Stimulated activated CD4-positive, alpha-beta T cell treated with anti-CD3 and anti-CD28 coated beads, Interleukin-4, amount 100 ng/mL, for 4 hours (primary cell): ENCODE results near the gene CCR2.
"Not testable (repeated sequence)": the region's sequence is repeated elsewhere in the genome, so short reads cannot be mapped to it uniquely, and the experiment has no call there.

Experiments used
- DNase-seq, 2 experiments: peaks; one replicate each; pipeline ENCODE4 v3.0.0-alpha.2; 2020

Gene CCR2

DNA sequence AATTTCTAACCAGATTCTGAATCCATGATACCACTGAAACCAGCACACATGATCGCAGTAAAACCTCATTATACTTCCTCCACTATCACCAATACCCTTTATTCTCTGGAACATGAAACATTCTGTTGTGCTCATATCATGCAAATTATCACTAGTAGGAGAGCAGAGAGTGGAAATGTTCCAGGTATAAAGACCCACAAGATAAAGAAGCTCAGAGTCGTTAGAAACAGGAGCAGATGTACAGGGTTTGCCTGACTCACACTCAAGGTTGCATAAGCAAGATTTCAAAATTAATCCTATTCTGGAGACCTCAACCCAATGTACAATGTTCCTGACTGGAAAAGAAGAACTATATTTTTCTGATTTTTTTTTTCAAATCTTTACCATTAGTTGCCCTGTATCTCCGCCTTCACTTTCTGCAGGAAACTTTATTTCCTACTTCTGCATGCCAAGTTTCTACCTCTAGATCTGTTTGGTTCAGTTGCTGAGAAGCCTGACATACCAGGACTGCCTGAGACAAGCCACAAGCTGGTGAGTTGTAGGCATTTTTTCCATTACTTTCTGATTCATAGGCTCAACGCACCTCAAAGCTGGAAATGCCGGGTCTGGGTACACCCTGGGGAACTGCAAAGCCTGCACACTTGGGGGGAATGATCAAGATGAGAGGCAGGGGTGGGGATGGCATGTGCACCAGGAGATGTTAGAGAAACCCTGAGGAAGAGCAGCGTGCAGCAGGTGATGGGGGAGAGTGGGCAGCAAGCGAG, at the start of gene CCR2:
Gene CCR2 (plus strand): TSS at position 465 of the 764 bp plus-strand sequence. CDS start 3,417 bp downstream, outside the sequence.
- peak; percentile 15 to 34 for DNase-seq

GRCh38 chr3:46304739-46305138, 49.2 kb upstream of the CCR2 start:
- no peak for DNase-seq

DNA sequence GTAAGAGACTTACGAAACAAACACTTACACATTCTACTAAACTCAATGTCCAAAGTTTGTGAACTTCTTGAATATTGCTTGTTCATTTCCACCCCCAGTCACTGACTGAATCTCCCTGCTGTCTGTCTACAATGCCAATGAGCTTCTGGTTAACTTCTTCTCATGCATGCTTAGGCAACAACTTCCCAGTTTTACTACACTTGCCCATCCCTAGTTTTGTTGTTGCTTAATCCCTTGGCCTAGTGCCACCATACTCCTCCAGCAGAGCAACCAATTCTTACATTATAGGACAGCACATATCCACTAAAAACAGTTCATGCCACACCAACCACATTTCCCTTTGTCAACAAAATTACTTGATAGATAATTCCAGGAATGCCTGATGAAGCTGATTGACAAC, 40.9 kb upstream of the CCR2 start:
- no peak for DNase-seq

DNA sequence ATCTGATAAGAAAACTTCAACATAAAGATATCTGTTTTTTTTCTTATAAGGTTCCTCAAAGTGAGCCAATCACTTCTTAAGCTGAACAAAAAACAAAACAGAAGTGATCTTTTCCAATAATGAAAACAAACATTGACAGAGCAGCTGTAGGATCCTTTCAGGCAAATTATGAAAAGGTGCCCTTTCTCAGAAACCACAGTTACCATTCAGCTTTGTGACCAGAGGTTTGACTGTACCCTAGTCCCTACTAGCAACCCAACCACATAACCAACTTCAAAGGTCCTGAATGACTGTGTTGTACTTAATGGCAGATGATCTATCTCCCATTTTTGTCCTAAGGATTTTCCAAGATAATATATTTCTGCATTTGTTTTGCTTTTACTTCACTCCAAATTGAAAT, 39.4 kb upstream of the CCR2 start:
- no peak for DNase-seq

- no peak for DNase-seq
Observed at GRCh38 chr3:46316206-46316605, 37.7 kb upstream of the CCR2 start.

GRCh38 chr3:46318207-46318927, 35.5 kb upstream of the CCR2 start:
- no peak for DNase-seq

DNA sequence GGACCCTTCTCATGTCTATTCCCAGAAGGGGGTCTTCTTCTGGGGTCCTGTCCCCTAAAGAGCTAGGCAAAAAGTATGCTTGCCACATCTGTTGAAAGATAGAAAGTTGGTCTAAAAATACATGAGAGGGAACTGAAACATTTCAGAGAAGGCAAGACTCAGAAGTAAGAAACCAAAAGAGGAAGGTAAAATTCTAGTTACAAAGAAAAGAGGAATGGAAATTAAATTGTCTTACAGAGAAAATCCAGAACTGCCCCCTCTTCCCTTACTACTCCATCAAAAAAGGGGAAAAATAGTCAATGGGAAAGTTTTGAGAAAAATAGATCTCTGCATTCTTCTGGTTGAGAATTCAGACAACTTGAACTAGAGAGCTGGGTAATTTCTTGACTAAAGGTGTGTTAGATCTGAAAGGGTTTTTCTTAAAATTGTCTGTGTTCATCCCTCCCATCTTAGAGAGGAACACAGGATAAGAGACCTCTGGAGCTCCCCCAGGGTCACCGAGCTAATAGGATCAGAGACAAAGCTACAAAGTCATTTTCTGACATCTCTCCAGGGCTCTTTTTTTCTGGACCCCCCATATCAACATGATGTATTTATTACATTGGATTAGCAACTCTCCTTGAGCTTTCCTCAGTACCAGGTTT, 32.3 kb upstream of the CCR2 start:
- no peak for DNase-seq

GRCh38 chr3:46324036-46324435, 29.9 kb upstream of the CCR2 start:
- no peak for DNase-seq

DNA sequence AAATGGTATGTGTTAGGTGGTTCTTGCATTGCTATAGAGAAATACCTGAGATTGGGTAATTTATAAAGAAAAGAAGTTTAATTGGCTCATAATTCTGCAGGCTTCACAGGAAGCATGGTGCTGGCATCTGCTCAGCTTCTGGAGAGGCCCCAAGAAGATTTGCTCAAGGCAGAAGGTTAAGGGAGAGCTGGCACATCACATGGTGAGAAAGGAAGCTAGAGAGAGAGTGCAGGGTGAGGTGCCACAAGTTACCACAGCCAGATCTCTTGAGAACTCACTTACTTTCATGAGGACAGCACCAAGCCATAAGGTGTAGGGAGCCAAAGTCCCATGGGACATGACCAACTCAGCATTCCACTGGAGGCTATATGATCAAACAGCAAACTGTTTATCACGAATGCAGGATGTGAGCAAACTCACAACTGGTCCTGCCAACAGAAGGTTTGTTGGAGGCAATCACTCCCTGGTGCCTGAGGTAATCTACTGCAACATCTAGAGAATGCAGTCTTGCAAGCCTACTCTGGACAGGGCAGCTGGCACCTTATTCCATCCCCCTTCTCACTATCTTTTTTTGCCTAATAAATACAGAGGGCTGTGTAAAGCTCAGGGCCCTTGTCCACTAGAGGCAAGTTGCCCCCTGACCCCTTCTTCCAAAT, 28.1 kb upstream of the CCR2 start:
- no peak for DNase-seq

DNA sequence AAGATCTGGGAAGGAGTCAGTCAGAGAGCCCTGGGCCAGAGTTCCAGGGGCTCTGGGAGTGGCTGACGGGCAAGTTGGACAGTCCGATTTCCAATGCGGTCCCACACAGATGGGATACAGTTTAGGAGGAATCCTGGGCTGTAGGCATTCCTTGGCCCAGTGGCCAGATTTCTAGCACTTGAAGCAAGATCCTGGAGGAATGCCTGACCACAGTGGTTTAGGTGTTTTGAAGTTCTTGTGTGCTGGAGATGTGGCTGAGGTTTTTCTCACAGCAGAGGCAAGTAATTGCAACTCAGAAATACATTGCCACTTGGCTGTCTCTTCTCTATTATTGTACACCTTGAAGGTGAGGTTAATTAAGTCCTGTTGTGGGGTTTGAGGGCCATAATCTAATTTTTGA, 23.2 kb upstream of the CCR2 start:
- DNase-seq, result not testable (repeated sequence)

DNA sequence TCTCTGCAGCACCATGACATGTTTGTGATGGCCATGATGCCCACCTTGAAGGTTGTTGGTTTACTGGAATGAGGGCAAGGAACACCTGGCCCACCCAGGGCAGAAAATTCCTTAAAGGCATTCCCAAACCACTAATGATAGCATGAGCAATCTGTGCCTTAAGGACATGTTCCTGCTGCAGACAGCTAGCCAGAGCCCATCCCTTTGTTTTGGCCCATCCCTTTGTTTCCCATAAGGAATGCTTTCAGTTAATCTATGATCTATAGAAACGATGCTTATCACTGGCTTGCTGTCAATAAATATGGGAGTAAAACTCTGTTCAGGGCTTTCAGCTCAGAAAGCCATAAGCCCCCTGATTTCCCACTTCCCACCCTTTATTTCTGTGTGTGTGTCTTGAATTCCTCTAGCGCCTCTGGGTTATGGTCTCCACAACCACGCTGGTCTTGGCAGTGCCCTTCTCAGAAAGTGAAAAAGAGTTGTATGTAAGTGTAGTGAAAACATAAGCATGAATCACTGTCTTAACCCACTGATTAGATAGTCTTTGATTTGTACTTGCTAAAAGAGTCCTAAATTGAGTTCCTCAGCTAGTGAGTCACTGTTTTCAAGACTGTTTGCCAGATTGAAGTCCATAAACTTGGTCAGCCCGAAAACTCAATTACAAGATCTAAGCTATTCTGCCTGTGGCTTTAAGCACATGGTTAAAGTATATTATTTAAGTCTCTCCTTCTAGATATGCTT, 19.0 kb upstream of the CCR2 start:
- DNase-seq, result no peak

GRCh38 chr3:46335541-46335940, 18.4 kb upstream of the CCR2 start:
- DNase-seq, result no peak

- DNase-seq, result no peak
Observed at GRCh38 chr3:46337911-46338310, 16.0 kb upstream of the CCR2 start.

GRCh38 chr3:46338840-46339239, 15.1 kb upstream of the CCR2 start:
- no peak for DNase-seq

- no peak for DNase-seq
Observed at GRCh38 chr3:46344476-46344875, 9.4 kb upstream of the CCR2 start.

GRCh38 chr3:46348823-46349482, 5.0 kb upstream of the CCR2 start:
- no peak for DNase-seq

GRCh38 chr3:46349484-46350261, 4.2 kb upstream of the CCR2 start:
- no peak for DNase-seq

DNA sequence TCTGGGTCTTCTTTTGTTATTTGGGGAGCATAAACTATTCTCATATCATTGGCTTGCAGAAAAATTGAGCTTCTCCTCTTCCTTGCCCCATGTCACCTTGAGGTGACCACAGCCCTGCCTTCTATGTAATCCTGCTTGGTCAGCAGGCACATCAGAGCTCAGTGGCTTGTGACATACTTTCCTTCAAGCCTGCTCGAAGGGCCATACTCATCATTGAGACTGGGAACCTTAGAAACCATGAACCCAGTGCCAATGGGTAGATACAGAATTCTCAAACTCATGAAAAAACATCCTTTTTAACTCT, 3.7 kb upstream of the CCR2 start:
- DNase-seq, result no peak

DNA sequence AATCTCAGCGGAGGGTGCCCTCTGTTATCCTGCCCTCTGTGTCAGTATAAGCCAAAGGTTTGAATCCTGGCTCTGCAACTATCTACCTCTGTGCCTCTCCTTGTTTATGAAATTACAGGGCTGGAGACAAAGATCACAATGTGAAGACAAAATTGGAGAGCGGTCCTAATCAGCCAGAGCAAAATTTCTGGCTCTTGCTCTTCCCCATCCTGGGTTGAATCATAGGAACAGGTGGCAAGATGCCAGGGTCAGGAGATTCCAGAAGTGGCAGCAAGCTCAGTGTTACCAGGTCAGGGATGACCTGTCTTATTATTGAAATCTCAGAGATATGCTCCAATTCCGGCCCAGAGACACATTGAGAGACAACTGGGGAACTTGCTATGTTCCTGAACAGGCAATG, 2.3 kb upstream of the CCR2 start:
- no peak for DNase-seq

GRCh38 chr3:46353090-46353489, 821 bp upstream of the CCR2 start:
- no peak for DNase-seq

DNA sequence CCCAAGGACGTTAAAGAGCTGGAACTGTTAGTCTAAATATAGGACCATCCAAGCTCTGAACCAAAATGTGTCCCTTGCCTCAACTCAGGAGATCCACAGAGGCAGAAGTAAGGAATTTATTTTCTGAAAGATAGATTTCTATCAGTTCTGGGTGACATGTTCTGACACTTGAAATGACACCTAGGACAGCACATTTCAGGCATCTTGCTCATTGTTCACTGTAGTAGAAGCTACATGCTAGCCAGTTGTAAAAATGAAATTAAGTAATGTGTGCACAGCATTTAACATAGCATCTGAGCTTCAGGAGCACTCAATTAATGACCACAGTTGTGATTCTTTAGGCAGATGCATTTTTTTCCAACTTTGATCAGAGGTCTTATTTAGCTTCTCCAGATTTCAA, 567 bp downstream of the CCR2 start:
- DNase-seq, result no peak

- no peak for DNase-seq
Observed at GRCh38 chr3:46354984-46355383, 1.1 kb downstream of the CCR2 start.
